OCI-LY1 (cell line): ENCODE data around the gene PAX2.

Source experiments
- CTCF ChIP-seq: fragments of 200-600 bp; sonication (generic), shearing (Covaris generic); IDR thresholded peaks from 2 replicates; pipeline ENCODE4 v1.5.1; 2017; ENCODE audit warnings: mild to moderate bottlenecking, antibody characterized with exemption, low read length, moderate library complexity, mixed read lengths
- EZH2 ChIP-seq: fragments of 200-600 bp; sonication (generic), shearing (Covaris generic); IDR thresholded peaks from 2 replicates; pipeline ENCODE4 v1.8.0; 2017; ENCODE audit warnings: borderline replicate concordance, mixed run types, mild to moderate bottlenecking, antibody characterized with exemption, low read length, moderate library complexity, mixed read lengths

- TF ChIP-seq EZH2 (no peak), CTCF (no peak)
Observed at GRCh38 chr10:100811752-100812750, 66.7 kb downstream of the PAX2 start.
